ENCODE measurements around the gene STXBP1. TPM values are rescaled to one million over a fixed set of nuclear protein-coding genes. Genes with fewer than 3 reads are reported as not detected.
"Not testable (repeated sequence)": the region's sequence is repeated elsewhere in the genome, so short reads cannot be mapped to it uniquely, and the experiment has no call there.

The STXBP1 gene
- total RNA-seq, 2 experiments from 2014 or later = 1.9 to 3.4 TPM

- Histone ChIP-seq H3K27me3 (ENCODE audit: control insufficient read depth in 1 of 2, insufficient read depth in 2 of 2, low read length in 2 of 2) (no peaks in the 10 kb centered on the region), H3K9me3 (ENCODE audit: control insufficient read depth in 1 of 2, insufficient read depth in 1 of 2, low read length in 2 of 2) (no peaks in the 10 kb centered on the region), H3K4me3 (ENCODE audit: low read length) (no peak overlapping the region), H3K4me1 (ENCODE audit: insufficient read depth, low read length) (peaks cover 30% of the 10 kb centered on the region), H3K36me3 (ENCODE audit: insufficient read depth, low read length) (no peaks in the 10 kb centered on the region), H3K27ac (ENCODE audit: low read depth in 1 of 2, low read length in 2 of 2) (no peak overlapping the region)
- Mint-ChIP-seq H3K27ac (no peak overlapping the region), H3K4me3 (no peak overlapping the region), H3K4me1 (ENCODE audit: low read depth) (peaks cover 21% of the 10 kb centered on the region), H3K36me3 (ENCODE audit: low read depth) (no peaks in the 10 kb centered on the region), H3K27me3 (no peaks in the 10 kb centered on the region), H3K9me3 (no peaks in the 10 kb centered on the region)
- ChIA-PET POLR2A (no interaction called here), CTCF (interaction anchor here (0.9 kb wide), 1 partner anchor 16 kb away, joined by 3 read pairs; no protein-coding TSS in a partner anchor)
- no peak for TF ChIP-seq CTCF (IDR thresholded peaks at IDR 0.05)
- intact Hi-C loops (cut with DNase I, micrococcal nuclease) = no loop called here
- DNase-seq (no peak), ATAC-seq (ENCODE audit: poor library complexity) (no peak)
These were observed 37.7 kb upstream of the STXBP1 start for GRCh38 chr9:127574072-127574993.

- ATAC-seq (ENCODE audit: poor library complexity) = no peak
- Mint-ChIP-seq H3K27ac (no peak overlapping the region), H3K36me3 (ENCODE audit: low read depth) (no peaks in the 10 kb centered on the region), H3K27me3 (no peaks in the 10 kb centered on the region), H3K4me1 (ENCODE audit: low read depth) (peaks cover 8% of the 10 kb centered on the region), H3K9me3 (no peaks in the 10 kb centered on the region), H3K4me3 (no peak overlapping the region)
- no peak overlapping the region for H3K27ac ChIP-seq (ENCODE audit: low read depth in 1 of 2, low read length in 2 of 2)
- H3K4me1 ChIP-seq (ENCODE audit: insufficient read depth, low read length) = peaks cover 20% of the 10 kb centered on the region
- no peaks in the 10 kb centered on the region for H3K36me3 ChIP-seq (ENCODE audit: insufficient read depth, low read length)
- intact Hi-C loops (cut with DNase I, micrococcal nuclease) = no loop called here
- no peak overlapping the region for H3K4me3 ChIP-seq (ENCODE audit: low read length)
- POLR2A ChIA-PET = no interaction called here
- TF ChIP-seq CTCF (IDR thresholded peaks at IDR 0.05) = no peak
- H3K9me3 ChIP-seq (ENCODE audit: control insufficient read depth in 1 of 2, insufficient read depth in 1 of 2, low read length in 2 of 2) = no peaks in the 10 kb centered on the region
- no peaks in the 10 kb centered on the region for H3K27me3 ChIP-seq (ENCODE audit: control insufficient read depth in 1 of 2, insufficient read depth in 2 of 2, low read length in 2 of 2)
- CTCF ChIA-PET = no interaction called here
- no peak for DNase-seq
These were observed 36.0 kb upstream of the STXBP1 start for GRCh38 chr9:127575875-127576778.

- H3K9me3 ChIP-seq (ENCODE audit: control insufficient read depth in 1 of 2, insufficient read depth in 1 of 2, low read length in 2 of 2); H3K27ac ChIP-seq (ENCODE audit: low read depth in 1 of 2, low read length in 2 of 2); H3K27ac Mint-ChIP-seq; H3K4me3 ChIP-seq (ENCODE audit: low read length); H3K27me3 ChIP-seq (ENCODE audit: control insufficient read depth in 1 of 2, insufficient read depth in 2 of 2, low read length in 2 of 2); H3K4me3 Mint-ChIP-seq; intact Hi-C loops (cut with DNase I, micrococcal nuclease); H3K27me3 Mint-ChIP-seq; DNase-seq; H3K36me3 ChIP-seq (ENCODE audit: insufficient read depth, low read length); H3K36me3 Mint-ChIP-seq (ENCODE audit: low read depth); H3K4me1 Mint-ChIP-seq (ENCODE audit: low read depth); H3K9me3 Mint-ChIP-seq; POLR2A ChIA-PET; CTCF ChIA-PET; ATAC-seq (ENCODE audit: poor library complexity): not testable (repeated sequence)
- peaks cover 18% of the 10 kb centered on the region for H3K4me1 ChIP-seq (ENCODE audit: insufficient read depth, low read length)
These were observed 34.9 kb upstream of the STXBP1 start for GRCh38 chr9:127577194-127577593.

Measured in CD4-positive, alpha-beta T cell (primary cell).